CMK (cell line): ENCODE data around the gene CCDC146.
"Not testable (repeated sequence)": the region's sequence is repeated elsewhere in the genome, so short reads cannot be mapped to it uniquely, and the experiment has no call there.

ENCODE experiments used
- DNase-seq: peaks from one replicate; pipeline ENCODE4 v3.0.0-alpha.2; 2010; ENCODE audit warnings: low read depth

The CCDC146 gene

GRCh38 chr7:77244222-77244934 is 122.0 kb downstream of the CCDC146 start:
- no peak for DNase-seq

GRCh38 chr7:77245015-77245755 is 122.8 kb downstream of the CCDC146 start:
- no peak for DNase-seq

- no peak for DNase-seq
Observed at GRCh38 chr7:77246026-77246640, 123.7 kb downstream of the CCDC146 start.

GRCh38 chr7:77247206-77247850 is 124.9 kb downstream of the CCDC146 start:
- peak; percentile 18 for DNase-seq

GRCh38 chr7:77248154-77248553 is 125.7 kb downstream of the CCDC146 start:
- no peak for DNase-seq

- DNase-seq: no peak
Observed at GRCh38 chr7:77252506-77252905, 130.1 kb downstream of the CCDC146 start.

GRCh38 chr7:77253151-77253550 is 130.7 kb downstream of the CCDC146 start:
- no peak for DNase-seq

GRCh38 chr7:77254429-77254828 is 132.0 kb downstream of the CCDC146 start:
- DNase-seq: no peak

- DNase-seq: no peak
Observed at GRCh38 chr7:77254915-77255314, 132.5 kb downstream of the CCDC146 start.

- no peak for DNase-seq
Observed at GRCh38 chr7:77258014-77258413, 135.6 kb downstream of the CCDC146 start.

GRCh38 chr7:77258593-77258992 is 136.2 kb downstream of the CCDC146 start:
- DNase-seq: no peak

- DNase-seq: no peak
Observed at GRCh38 chr7:77262316-77262715, 139.9 kb downstream of the CCDC146 start.

GRCh38 chr7:77265666-77266065 is 143.3 kb downstream of the CCDC146 start:
- DNase-seq: no peak

- DNase-seq: no peak
Observed at GRCh38 chr7:77266291-77266794, 143.9 kb downstream of the CCDC146 start.

- no peak for DNase-seq
Observed at GRCh38 chr7:77269360-77270093, 147.1 kb downstream of the CCDC146 start.

- no peak for DNase-seq
Observed at GRCh38 chr7:77270094-77270480, 147.7 kb downstream of the CCDC146 start.

GRCh38 chr7:77271766-77272165 is 149.4 kb downstream of the CCDC146 start:
- no peak for DNase-seq

- not testable (repeated sequence) for DNase-seq
Observed at GRCh38 chr7:77275663-77276062, 153.2 kb downstream of the CCDC146 start.

GRCh38 chr7:77276120-77276519 is 153.7 kb downstream of the CCDC146 start:
- DNase-seq: no peak

GRCh38 chr7:77281780-77282478 is 159.5 kb downstream of the CCDC146 start:
- no peak for DNase-seq

- no peak for DNase-seq
Observed at GRCh38 chr7:77282897-77283296, 160.5 kb downstream of the CCDC146 start.
